Esophagus squamous epithelium (tissue), 4 donors: Measurements from ENCODE around the gene FAM83E.

Experiments used
- CTCF ChIP-seq, 6 experiments: fragments of 450-650 bp in 4 of 6; fragments of 200-600 bp in 2 of 6; sonication (generic) in 2 of 6; IDR thresholded peaks; one replicate each; pipeline ENCODE4 v1.5.1; 2016 to 2019; ENCODE audit warnings: antibody characterized with exemption in 6 of 6, mild to moderate bottlenecking in 4 of 6, moderate library complexity in 4 of 6
- POLR2A ChIP-seq, 4 donors: fragments of 450-650 bp; IDR thresholded peaks; one replicate each; pipeline ENCODE4 v1.6.1; 2017; ENCODE audit warnings: antibody characterized with exemption in 4 of 4, mild to moderate bottlenecking in 4 of 4, moderate library complexity in 3 of 4

DNA sequence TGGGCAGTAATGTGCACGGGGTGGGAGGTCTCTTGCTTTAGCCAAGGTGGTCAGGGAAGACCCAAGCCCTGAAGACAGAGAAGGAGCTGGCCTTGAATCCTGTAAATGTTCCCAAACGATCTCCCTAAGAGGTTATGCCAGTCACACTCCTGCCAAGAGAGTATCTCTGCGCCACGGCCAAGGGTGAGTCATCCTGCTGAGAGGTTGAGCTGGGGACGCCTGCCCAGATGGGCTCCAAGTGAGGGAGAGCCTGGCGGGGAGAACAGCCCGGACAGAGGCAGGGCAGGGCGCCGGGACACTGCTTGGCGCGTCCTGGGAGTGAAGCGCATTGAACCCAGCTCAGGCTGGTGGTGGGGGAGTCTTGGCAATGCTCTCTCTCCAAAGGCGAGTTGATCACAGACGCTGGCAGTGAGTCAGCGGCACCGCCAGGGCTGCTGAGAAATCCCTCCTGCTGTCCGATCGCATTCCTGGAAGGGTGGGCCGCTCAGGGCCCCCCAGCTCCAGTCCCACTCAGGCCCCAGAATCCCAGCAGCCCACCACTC is 46.5 kb downstream of the FAM83E start:
- TF ChIP-seq CTCF (IDR thresholded peaks at IDR 0.05) (peak in 1 of 6 experiments; percentile 13), POLR2A (IDR thresholded peaks at IDR 0.05) (no peak)
